ENCODE data around the gene SLBP. TPM values are rescaled to one million over a fixed set of nuclear protein-coding genes. Genes with fewer than 3 reads are reported as not detected.

Gene SLBP
- total RNA-seq (49.7 and 50.8 TPM in 2 replicates), polyA plus RNA-seq (108 and 152 TPM in 2 replicates), polyA minus RNA-seq (ENCODE audit: low replicate concordance) (9.7 and 10.9 TPM in 2 replicates)
- 54.4 and 67.6 TPM in 2 replicates for polyA plus RNA-seq (2012)

DNA sequence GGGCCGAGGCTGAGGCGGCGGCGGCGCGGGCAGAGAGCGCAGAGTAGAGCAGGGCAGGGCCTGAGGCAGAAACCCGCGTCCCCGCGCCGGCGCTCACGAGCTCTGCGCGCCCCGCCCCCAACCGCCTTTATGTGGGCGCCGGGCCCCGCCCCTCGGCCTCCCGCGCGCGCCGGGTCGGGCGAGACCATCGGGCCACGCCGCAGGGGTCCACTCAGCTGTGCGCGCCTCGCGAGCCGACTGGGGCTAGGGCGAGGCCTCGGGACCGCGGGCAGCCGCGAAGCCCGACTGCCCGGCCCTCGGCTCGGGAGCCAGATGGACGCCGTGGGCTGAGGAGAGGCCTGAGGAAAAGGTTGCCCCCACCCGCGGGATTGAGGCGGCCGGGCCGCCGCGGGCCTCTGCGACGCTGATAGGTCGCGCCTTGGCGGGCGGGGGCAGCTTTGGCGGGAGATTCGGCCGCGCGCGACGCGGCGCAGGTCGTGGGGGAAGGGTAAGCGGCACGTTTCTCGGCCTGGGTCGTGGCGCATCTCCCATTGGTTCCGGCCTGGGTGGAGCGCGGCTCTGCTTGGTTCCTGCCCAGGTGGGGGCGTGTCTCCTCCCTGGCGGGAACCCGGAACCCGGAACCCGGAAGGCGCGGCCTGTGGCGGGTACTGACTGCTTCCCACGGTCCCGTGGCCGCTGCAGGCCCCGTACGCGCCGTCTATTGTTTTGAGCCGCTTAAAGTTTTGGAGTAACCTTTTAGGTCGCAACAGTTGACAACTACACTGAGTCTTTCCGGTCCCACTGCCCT lies at the start of gene SLBP:
TSS of gene SLBP (minus strand) at position 104 of the 787 bp plus-strand sequence. CDS start 131 bp downstream, outside the sequence.
- Histone ChIP-seq H3K9me3 (ENCODE audit: control insufficient read depth, insufficient read depth, low read depth, low read length) (no peaks in the 10 kb centered on the region), H3K27ac (ENCODE audit: insufficient read depth, low read length) (peak within 1 kb of the TSS; percentile 95), H3K4me1 (ENCODE audit: control insufficient read depth, extremely low read depth, insufficient read depth, low read length) (peaks cover 2% of the 10 kb centered on the region), H4K20me1 (ENCODE audit: control insufficient read depth, extremely low read depth, insufficient read depth, low read length) (no peaks in the 10 kb centered on the region), H3K4me3 (replicated peaks in 1 of 4; ENCODE audit: control extremely low read depth in 1 of 4, insufficient read depth in 1 of 4, low read depth in 3 of 4, low read length in 4 of 4) (peak within 1 kb of the TSS; percentile 87 to 95 (median 94)), H3K4me2 (ENCODE audit: extremely low read depth, insufficient read depth, low read length) (peak within 1 kb of the TSS; percentile 98), H3K27me3 (ENCODE audit: control insufficient read depth, insufficient read depth, low read length) (no peaks in the 10 kb centered on the region), H2AFZ (ENCODE audit: low read length) (peak within 1 kb of the TSS; percentile 70), H3K79me2 (ENCODE audit: control insufficient read depth, insufficient read depth, low read length) (peaks cover 52% of the 10 kb centered on the region), H3K9ac (ENCODE audit: insufficient read depth, low read length) (peak within 1 kb of the TSS; percentile 99), H3K36me3 (ENCODE audit: control insufficient read depth, insufficient read depth, low read length) (peaks cover 7% of the 10 kb centered on the region)
- no peak for TF ChIP-seq EZH2 (IDR thresholded peaks at IDR 0.05; ENCODE audit: low read length, missing control alignments)
- TF ChIP-seq, protein P1, sequence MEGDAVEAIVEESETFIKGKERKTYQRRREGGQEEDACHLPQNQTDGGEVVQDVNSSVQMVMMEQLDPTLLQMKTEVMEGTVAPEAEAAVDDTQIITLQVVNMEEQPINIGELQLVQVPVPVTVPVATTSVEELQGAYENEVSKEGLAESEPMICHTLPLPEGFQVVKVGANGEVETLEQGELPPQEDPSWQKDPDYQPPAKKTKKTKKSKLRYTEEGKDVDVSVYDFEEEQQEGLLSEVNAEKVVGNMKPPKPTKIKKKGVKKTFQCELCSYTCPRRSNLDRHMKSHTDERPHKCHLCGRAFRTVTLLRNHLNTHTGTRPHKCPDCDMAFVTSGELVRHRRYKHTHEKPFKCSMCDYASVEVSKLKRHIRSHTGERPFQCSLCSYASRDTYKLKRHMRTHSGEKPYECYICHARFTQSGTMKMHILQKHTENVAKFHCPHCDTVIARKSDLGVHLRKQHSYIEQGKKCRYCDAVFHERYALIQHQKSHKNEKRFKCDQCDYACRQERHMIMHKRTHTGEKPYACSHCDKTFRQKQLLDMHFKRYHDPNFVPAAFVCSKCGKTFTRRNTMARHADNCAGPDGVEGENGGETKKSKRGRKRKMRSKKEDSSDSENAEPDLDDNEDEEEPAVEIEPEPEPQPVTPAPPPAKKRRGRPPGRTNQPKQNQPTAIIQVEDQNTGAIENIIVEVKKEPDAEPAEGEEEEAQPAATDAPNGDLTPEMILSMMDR (conservative IDR thresholded peaks at IDR 0.05 in 1 of 2, IDR thresholded peaks at IDR 0.05 in 1 of 2; ENCODE audit: low read depth in 1 of 2, low read length in 2 of 2): no peak
- DNase-seq (ENCODE audit: low read depth in 2 of 2): peak; percentile 89 to 91

DNA sequence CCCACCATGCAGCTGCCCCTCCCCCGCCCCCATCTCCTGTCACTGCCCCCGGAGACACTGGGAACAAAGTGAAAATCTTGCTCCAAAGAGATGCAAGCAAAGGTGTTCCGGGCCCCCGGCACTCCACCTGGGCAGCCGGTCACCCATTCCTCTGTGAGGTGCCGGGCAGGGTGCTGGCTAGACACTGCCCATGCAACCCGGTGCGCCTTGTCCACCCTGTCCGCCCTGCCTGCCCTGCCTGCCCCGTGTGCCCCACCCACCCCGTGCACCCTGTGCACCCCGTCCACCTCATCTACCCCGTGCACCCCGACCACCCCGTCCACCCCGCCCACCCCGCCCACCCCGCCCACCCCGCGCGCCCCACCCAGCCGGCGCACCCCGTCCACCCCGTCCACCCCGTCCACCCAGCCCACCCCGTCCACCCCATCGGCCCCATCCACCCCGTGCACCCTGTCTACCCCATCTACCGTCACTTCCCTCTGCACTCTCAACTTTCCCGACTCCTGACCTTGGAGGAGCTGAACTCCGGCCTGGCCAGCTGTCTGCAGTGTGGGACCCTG lies 49.1 kb upstream of the SLBP start:
- TF ChIP-seq EZH2 (IDR thresholded peaks at IDR 0.05; ENCODE audit: low read length, missing control alignments): no peak
- TF ChIP-seq, protein P1 (conservative IDR thresholded peaks at IDR 0.05 in 1 of 2, IDR thresholded peaks at IDR 0.05 in 1 of 2; ENCODE audit: low read depth in 1 of 2, low read length in 2 of 2): no peak

DNA sequence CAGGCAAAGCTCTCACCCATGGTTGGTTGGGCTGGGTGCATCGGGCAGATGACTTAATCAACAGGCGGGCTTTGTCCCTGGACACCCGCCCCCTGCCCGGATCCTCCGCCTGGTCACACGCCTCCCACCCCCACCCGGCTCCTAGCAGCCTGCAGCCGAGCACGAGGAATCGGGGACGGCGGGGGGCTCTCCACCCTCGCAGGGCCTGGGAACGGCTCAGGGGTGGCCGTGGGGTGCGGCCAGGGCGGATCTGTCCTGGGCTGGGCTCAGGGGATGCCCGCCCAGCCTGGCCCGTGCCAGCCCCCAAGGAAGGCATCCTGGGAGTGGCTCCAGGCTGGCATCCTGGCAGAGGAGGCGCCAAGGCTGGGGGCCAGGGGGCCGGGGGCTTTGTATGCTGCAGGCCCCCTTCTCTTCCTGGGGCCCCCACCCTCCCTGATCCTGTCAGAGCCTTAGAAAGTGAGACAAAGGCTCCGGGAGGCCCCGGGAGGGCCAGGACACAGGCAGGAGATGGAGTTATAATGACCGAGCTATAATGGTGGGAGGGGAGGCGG lies 48.5 kb upstream of the SLBP start:
- Histone ChIP-seq H4K20me1 (ENCODE audit: control insufficient read depth, extremely low read depth, insufficient read depth, low read length) (no peaks in the 10 kb centered on the region), H3K4me1 (ENCODE audit: control insufficient read depth, extremely low read depth, insufficient read depth, low read length) (no peaks in the 10 kb centered on the region), H3K36me3 (ENCODE audit: control insufficient read depth, insufficient read depth, low read length) (no peaks in the 10 kb centered on the region), H3K4me2 (ENCODE audit: extremely low read depth, insufficient read depth, low read length) (no peak overlapping the region), H3K4me3 (replicated peaks in 1 of 4; ENCODE audit: control extremely low read depth in 1 of 4, insufficient read depth in 1 of 4, low read depth in 3 of 4, low read length in 4 of 4) (no peak overlapping the region), H3K9ac (ENCODE audit: insufficient read depth, low read length) (no peak overlapping the region), H3K27me3 (ENCODE audit: control insufficient read depth, insufficient read depth, low read length) (no peaks in the 10 kb centered on the region), H3K27ac (ENCODE audit: insufficient read depth, low read length) (no peak overlapping the region), H3K79me2 (ENCODE audit: control insufficient read depth, insufficient read depth, low read length) (no peaks in the 10 kb centered on the region), H2AFZ (ENCODE audit: low read length) (no peak overlapping the region), H3K9me3 (ENCODE audit: control insufficient read depth, insufficient read depth, low read depth, low read length) (no peaks in the 10 kb centered on the region)
- DNase-seq (ENCODE audit: low read depth in 2 of 2): no peak
- TF ChIP-seq, protein P1 (conservative IDR thresholded peaks at IDR 0.05 in 1 of 2, IDR thresholded peaks at IDR 0.05 in 1 of 2; ENCODE audit: low read depth in 1 of 2, low read length in 2 of 2): no peak
- no peak for TF ChIP-seq EZH2 (IDR thresholded peaks at IDR 0.05; ENCODE audit: low read length, missing control alignments)

More for the DNA sequence above, 49.1 kb upstream of the SLBP start:
- H3K27me3 ChIP-seq (ENCODE audit: control insufficient read depth, insufficient read depth, low read length): no peaks in the 10 kb centered on the region
- H3K9me3 ChIP-seq (ENCODE audit: control insufficient read depth, insufficient read depth, low read depth, low read length): no peaks in the 10 kb centered on the region
- DNase-seq (ENCODE audit: low read depth in 2 of 2): no peak
- H3K4me2 ChIP-seq (ENCODE audit: extremely low read depth, insufficient read depth, low read length): no peak overlapping the region
- no peaks in the 10 kb centered on the region for H3K79me2 ChIP-seq (ENCODE audit: control insufficient read depth, insufficient read depth, low read length)
- no peak overlapping the region for H3K4me3 ChIP-seq (replicated peaks in 1 of 4; ENCODE audit: control extremely low read depth in 1 of 4, insufficient read depth in 1 of 4, low read depth in 3 of 4, low read length in 4 of 4)
- H3K9ac ChIP-seq (ENCODE audit: insufficient read depth, low read length): no peak overlapping the region
- H4K20me1 ChIP-seq (ENCODE audit: control insufficient read depth, extremely low read depth, insufficient read depth, low read length): no peaks in the 10 kb centered on the region
- no peak overlapping the region for H2AFZ ChIP-seq (ENCODE audit: low read length)
- no peak overlapping the region for H3K27ac ChIP-seq (ENCODE audit: insufficient read depth, low read length)
- no peaks in the 10 kb centered on the region for H3K4me1 ChIP-seq (ENCODE audit: control insufficient read depth, extremely low read depth, insufficient read depth, low read length)
- H3K36me3 ChIP-seq (ENCODE audit: control insufficient read depth, insufficient read depth, low read length): no peaks in the 10 kb centered on the region

All from fibroblast of lung (primary cell).